Eye (tissue), 1 donor: ENCODE data around the gene SERINC2.
"Not testable (repeated sequence)": the region's sequence is repeated elsewhere in the genome, so short reads cannot be mapped to it uniquely, and the experiment has no call there.

Source experiments
- DNase-seq: peaks from one replicate; pipeline ENCODE4 v3.0.0-alpha.2; 2015

Gene SERINC2

GRCh38 chr1:31386576-31387243, 26.3 kb upstream of the SERINC2 start:
- DNase-seq = not testable (repeated sequence)

GRCh38 chr1:31387612-31388011, 25.4 kb upstream of the SERINC2 start:
- DNase-seq = no peak

GRCh38 chr1:31389616-31390015, 23.4 kb upstream of the SERINC2 start:
- no peak for DNase-seq

GRCh38 chr1:31390071-31390470, 22.9 kb upstream of the SERINC2 start:
- DNase-seq = no peak

- no peak for DNase-seq
Measured at GRCh38 chr1:31393463-31393862, 19.6 kb upstream of the SERINC2 start.

- DNase-seq = peak; percentile 96
Measured at GRCh38 chr1:31394584-31395193, 18.3 kb upstream of the SERINC2 start.

GRCh38 chr1:31396633-31397351, 16.2 kb upstream of the SERINC2 start:
- DNase-seq = no peak

GRCh38 chr1:31397360-31398095, 15.5 kb upstream of the SERINC2 start:
- DNase-seq = no peak

- DNase-seq = no peak
Measured at GRCh38 chr1:31398246-31398645, 14.8 kb upstream of the SERINC2 start.

GRCh38 chr1:31399976-31400375, 13.0 kb upstream of the SERINC2 start:
- DNase-seq = no peak

GRCh38 chr1:31400393-31400792, 12.6 kb upstream of the SERINC2 start:
- DNase-seq = no peak

GRCh38 chr1:31401241-31401640, 11.8 kb upstream of the SERINC2 start:
- DNase-seq = no peak

GRCh38 chr1:31405578-31406245, 7.3 kb upstream of the SERINC2 start:
- no peak for DNase-seq

- no peak for DNase-seq
Measured at GRCh38 chr1:31407029-31407626, 5.9 kb upstream of the SERINC2 start.

GRCh38 chr1:31408788-31409318, 4.2 kb upstream of the SERINC2 start:
- no peak for DNase-seq

GRCh38 chr1:31409946-31410858, 2.8 kb upstream of the SERINC2 start:
- DNase-seq = no peak

GRCh38 chr1:31410871-31411270, 2.1 kb upstream of the SERINC2 start:
- DNase-seq = no peak

- no peak for DNase-seq
Measured at GRCh38 chr1:31412205-31412604, 808 bp upstream of the SERINC2 start.

- DNase-seq = peak; percentile 88
Measured at GRCh38 chr1:31413405-31414001, 490 bp downstream of the SERINC2 start.

GRCh38 chr1:31414980-31415370, 2.0 kb downstream of the SERINC2 start:
- DNase-seq = no peak

- no peak for DNase-seq
Measured at GRCh38 chr1:31415658-31416057, 2.6 kb downstream of the SERINC2 start.
